Measurements from ENCODE around the gene PLEKHA3. TPM values are rescaled to one million over a fixed set of nuclear protein-coding genes. Genes with fewer than 3 reads are reported as not detected.

Gene PLEKHA3
- total RNA-seq, 1 experiment from 2014 or later, result 30.5 TPM

DNA sequence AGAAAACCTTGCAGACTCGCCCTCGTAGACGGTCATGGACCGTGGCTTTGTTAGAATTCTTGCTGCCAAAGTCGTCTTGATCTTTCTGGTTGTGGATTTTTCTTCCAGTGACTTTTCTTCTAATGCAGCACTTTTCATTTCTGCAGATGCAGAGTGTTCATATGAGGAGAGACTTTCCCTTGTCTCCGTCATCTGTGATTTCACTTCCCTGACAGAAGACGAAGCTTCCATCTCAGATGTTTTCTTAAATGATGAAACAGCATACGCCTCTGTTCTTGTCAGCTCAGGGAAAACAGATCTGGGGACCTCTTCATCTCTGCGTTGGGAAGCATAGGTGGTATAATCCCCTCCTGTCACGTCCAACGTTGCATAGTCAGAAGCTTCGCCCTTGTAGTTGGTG lies 50.9 kb downstream of the PLEKHA3 start:
- H3K36me3 ChIP-seq (ENCODE audit: control insufficient read depth, insufficient read depth, low read length), result no peaks in the 10 kb centered on the region
- CTCF ChIA-PET, result no interaction called here
- no peaks in the 10 kb centered on the region for H3K27me3 ChIP-seq (ENCODE audit: control insufficient read depth, insufficient read depth, low read length)
- in situ Hi-C loops (cut with HindIII; ENCODE audit: low pct_unique_long_range_greater_than_20kb, low sequenced_read_pairs) (no loop called here), intact Hi-C loops (cut with micrococcal nuclease; ENCODE audit: unreplicated experiment) (no loop called here)
- no peaks in the 10 kb centered on the region for H3K9me3 ChIP-seq (ENCODE audit: control insufficient read depth, insufficient read depth, low read depth, low read length)
- POLR2A ChIA-PET, result no interaction called here
- no peak for DNase-seq (ENCODE audit: low read depth, low spot score)
- H3K4me1 ChIP-seq (ENCODE audit: control insufficient read depth, insufficient read depth, low read length), result no peaks in the 10 kb centered on the region
- TF ChIP-seq POLR2AphosphoS5 (IDR thresholded peaks at IDR 0.05; ENCODE audit: low read depth, low read length) (no peak), SIN3A (IDR thresholded peaks at IDR 0.05; ENCODE audit: borderline replicate concordance, insufficient read depth, low read depth, low read length) (no peak), TCF7L2 (IDR thresholded peaks at IDR 0.05; ENCODE audit: low read depth, low read length) (no peak)
- TF ChIP-seq, protein P1, sequence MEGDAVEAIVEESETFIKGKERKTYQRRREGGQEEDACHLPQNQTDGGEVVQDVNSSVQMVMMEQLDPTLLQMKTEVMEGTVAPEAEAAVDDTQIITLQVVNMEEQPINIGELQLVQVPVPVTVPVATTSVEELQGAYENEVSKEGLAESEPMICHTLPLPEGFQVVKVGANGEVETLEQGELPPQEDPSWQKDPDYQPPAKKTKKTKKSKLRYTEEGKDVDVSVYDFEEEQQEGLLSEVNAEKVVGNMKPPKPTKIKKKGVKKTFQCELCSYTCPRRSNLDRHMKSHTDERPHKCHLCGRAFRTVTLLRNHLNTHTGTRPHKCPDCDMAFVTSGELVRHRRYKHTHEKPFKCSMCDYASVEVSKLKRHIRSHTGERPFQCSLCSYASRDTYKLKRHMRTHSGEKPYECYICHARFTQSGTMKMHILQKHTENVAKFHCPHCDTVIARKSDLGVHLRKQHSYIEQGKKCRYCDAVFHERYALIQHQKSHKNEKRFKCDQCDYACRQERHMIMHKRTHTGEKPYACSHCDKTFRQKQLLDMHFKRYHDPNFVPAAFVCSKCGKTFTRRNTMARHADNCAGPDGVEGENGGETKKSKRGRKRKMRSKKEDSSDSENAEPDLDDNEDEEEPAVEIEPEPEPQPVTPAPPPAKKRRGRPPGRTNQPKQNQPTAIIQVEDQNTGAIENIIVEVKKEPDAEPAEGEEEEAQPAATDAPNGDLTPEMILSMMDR (IDR thresholded peaks at IDR 0.05), result no peak
- TF ChIP-seq, protein P2, sequence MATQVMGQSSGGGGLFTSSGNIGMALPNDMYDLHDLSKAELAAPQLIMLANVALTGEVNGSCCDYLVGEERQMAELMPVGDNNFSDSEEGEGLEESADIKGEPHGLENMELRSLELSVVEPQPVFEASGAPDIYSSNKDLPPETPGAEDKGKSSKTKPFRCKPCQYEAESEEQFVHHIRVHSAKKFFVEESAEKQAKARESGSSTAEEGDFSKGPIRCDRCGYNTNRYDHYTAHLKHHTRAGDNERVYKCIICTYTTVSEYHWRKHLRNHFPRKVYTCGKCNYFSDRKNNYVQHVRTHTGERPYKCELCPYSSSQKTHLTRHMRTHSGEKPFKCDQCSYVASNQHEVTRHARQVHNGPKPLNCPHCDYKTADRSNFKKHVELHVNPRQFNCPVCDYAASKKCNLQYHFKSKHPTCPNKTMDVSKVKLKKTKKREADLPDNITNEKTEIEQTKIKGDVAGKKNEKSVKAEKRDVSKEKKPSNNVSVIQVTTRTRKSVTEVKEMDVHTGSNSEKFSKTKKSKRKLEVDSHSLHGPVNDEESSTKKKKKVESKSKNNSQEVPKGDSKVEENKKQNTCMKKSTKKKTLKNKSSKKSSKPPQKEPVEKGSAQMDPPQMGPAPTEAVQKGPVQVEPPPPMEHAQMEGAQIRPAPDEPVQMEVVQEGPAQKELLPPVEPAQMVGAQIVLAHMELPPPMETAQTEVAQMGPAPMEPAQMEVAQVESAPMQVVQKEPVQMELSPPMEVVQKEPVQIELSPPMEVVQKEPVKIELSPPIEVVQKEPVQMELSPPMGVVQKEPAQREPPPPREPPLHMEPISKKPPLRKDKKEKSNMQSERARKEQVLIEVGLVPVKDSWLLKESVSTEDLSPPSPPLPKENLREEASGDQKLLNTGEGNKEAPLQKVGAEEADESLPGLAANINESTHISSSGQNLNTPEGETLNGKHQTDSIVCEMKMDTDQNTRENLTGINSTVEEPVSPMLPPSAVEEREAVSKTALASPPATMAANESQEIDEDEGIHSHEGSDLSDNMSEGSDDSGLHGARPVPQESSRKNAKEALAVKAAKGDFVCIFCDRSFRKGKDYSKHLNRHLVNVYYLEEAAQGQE (IDR thresholded peaks at IDR 0.05; ENCODE audit: insufficient read depth in 1 of 2, low read depth in 2 of 2, low read length in 1 of 2), result no peak
- no peak for ATAC-seq
- no TSS peak for BruUV-seq (replicated peaks)
- H3K27ac ChIP-seq (ENCODE audit: low read length), result no peak overlapping the region
- H3K4me3 ChIP-seq (ENCODE audit: low read depth in 2 of 2, low read length in 2 of 2), result no peak overlapping the region

DNA sequence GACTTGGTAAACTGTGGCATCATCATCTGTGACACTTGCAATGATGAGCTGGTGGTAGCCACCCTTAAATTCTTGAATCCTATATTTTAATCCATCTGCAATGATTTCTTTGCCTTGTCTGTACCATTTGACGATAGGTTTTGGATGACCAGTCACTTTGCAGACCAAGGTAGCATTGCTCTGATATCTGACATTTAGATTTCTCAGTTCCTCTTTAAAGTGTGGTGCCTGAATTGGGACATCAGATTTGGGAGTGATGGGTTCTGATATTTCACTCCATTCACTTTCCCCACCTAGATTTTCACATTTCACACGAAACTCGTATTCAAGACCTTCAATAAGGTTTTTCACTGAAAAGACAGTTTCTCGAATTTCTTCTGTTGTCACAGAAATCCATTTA lies 55.8 kb downstream of the PLEKHA3 start:
- DNase-seq (ENCODE audit: low read depth, low spot score), result no peak
- in situ Hi-C loops (cut with HindIII; ENCODE audit: low pct_unique_long_range_greater_than_20kb, low sequenced_read_pairs), result no loop called here
- ATAC-seq, result no peak
- TF ChIP-seq POLR2AphosphoS5 (IDR thresholded peaks at IDR 0.05; ENCODE audit: low read depth, low read length) (no peak), TCF7L2 (IDR thresholded peaks at IDR 0.05; ENCODE audit: low read depth, low read length) (no peak), SIN3A (IDR thresholded peaks at IDR 0.05; ENCODE audit: borderline replicate concordance, insufficient read depth, low read depth, low read length) (no peak)
- TF ChIP-seq, protein P1 (IDR thresholded peaks at IDR 0.05), result no peak
- TF ChIP-seq, protein P2 (IDR thresholded peaks at IDR 0.05; ENCODE audit: insufficient read depth in 1 of 2, low read depth in 2 of 2, low read length in 1 of 2), result no peak
- H3K9me3 ChIP-seq (ENCODE audit: control insufficient read depth, insufficient read depth, low read depth, low read length), result no peaks in the 10 kb centered on the region
- intact Hi-C loops (cut with micrococcal nuclease; ENCODE audit: unreplicated experiment), result no loop called here
- no peaks in the 10 kb centered on the region for H3K27me3 ChIP-seq (ENCODE audit: control insufficient read depth, insufficient read depth, low read length)
- H3K4me1 ChIP-seq (ENCODE audit: control insufficient read depth, insufficient read depth, low read length), result no peaks in the 10 kb centered on the region
- no TSS peak for BruUV-seq (replicated peaks)
- POLR2A ChIA-PET, result no interaction called here
- H3K4me3 ChIP-seq (ENCODE audit: low read depth in 2 of 2, low read length in 2 of 2), result no peak overlapping the region
- no peak overlapping the region for H3K27ac ChIP-seq (ENCODE audit: low read length)
- no peaks in the 10 kb centered on the region for H3K36me3 ChIP-seq (ENCODE audit: control insufficient read depth, insufficient read depth, low read length)
- CTCF ChIA-PET, result interaction anchor here (0.5 kb wide), 1 partner anchor 53 kb away, joined by 3 read pairs; no protein-coding TSS in a partner anchor
